HCT116 (cell line): ENCODE data around the gene CARD18. TPM values are rescaled to one million over a fixed set of nuclear protein-coding genes. Genes with fewer than 3 reads are reported as not detected.

Experiments
- ATAC-seq: fragments of 200-7000 bp; cut with Tn5 transposase; 2 replicates; pipeline ENCODE4 v1.9.1; 2020; ENCODE audit warnings: mild to moderate bottlenecking, moderate library complexity
- Bru-seq: library from RNA; stranded (reverse); fragments of 400-500 nt; gene quantifications from one replicate; lab custom pipeline; 2021; lab: Mats Ljungman, UMichigan
- BruChase-seq, 2 experiments: library from RNA; stranded (reverse); fragments of 400-500 nt; gene quantifications; one replicate each; lab custom pipeline; 2021; lab: Mats Ljungman, UMichigan
- BruUV-seq: library from RNA; stranded (reverse); fragments of 400-500 nt; replicated peaks from 2 replicates; lab custom pipeline; 2021; lab: Mats Ljungman, UMichigan
- CTCF ChIA-PET: fragments of 300-600 bp; sonication (Branson Sonifier 250); formaldehyde crosslinking; loops from one replicate; lab custom pipeline; 2021; ENCODE audit warnings: antibody characterized with exemption; lab: Charles Lee
- POLR2A ChIA-PET: fragments of 300-600, 350-600 bp; sonication (Branson Sonifier 250); formaldehyde crosslinking; loops from one replicate; lab custom pipeline; 2021; ENCODE audit warnings: antibody characterized with exemption; lab: Charles Lee
- RAD21 ChIA-PET, 2 experiments: fragments of 300-600 bp; sonication (Branson Sonifier 250); formaldehyde crosslinking; loops; one replicate each; lab custom pipeline; 2023; ENCODE audit warnings: low total read pairs in 2 of 2; ENCODE audit not compliant: uncharacterized antibody in 2 of 2, unreplicated experiment in 2 of 2, low non-redundant PET in 1 of 2; lab: Charles Lee
- DNase-seq: peaks from one replicate; pipeline ENCODE4 v3.0.0-alpha.2; 2010; ENCODE audit warnings: low read depth, low spot score
- H2AFZ ChIP-seq: fragments of 200-600 bp; shearing (Covaris generic), sonication (generic); 2 replicates; pipeline ENCODE4 v1.6.1; 2017; ENCODE audit warnings: low read depth, mixed run types, mixed read lengths, antibody characterized with exemption, low read length; ENCODE audit not compliant: poor library complexity, severe bottlenecking
- H3K27ac ChIP-seq: 2 replicates; pipeline ENCODE4 v1.5.1; 2012; ENCODE audit warnings: low read depth, low read length
- H3K27me3 ChIP-seq: fragments of 200-600 bp; sonication (generic); 2 replicates; pipeline ENCODE4 v1.6.1; 2016; ENCODE audit warnings: mixed run types, low read length, mixed read lengths; ENCODE audit not compliant: insufficient read depth
- H3K36me3 ChIP-seq, 2 experiments: fragments of 200-500 bp in 1 of 2; fragments of 200-600 bp in 1 of 2; sonication (Bioruptor generic) in 1 of 2; sonication (generic) in 1 of 2; 2 replicates each; pipeline versions ENCODE4 v1.5.1 to v1.6.1; 2014 to 2016; ENCODE audit warnings: low read length in 2 of 2, inconsistent platforms in 1 of 2, mixed read lengths in 1 of 2, mixed run types in 1 of 2; ENCODE audit not compliant: insufficient read depth in 2 of 2, control insufficient read depth in 1 of 2
- H3K4me1 ChIP-seq, 2 experiments: fragments of 200-600 bp in 1 of 2; sonication (generic) in 1 of 2; 2 replicates each; pipeline versions ENCODE4 v1.5.1 to v1.6.1; 2012 to 2017; ENCODE audit warnings: low read length in 2 of 2, inconsistent platforms in 1 of 2, mild to moderate bottlenecking in 1 of 2, mixed read lengths in 1 of 2, mixed run types in 1 of 2, moderate library complexity in 1 of 2; ENCODE audit not compliant: insufficient read depth in 2 of 2, control insufficient read depth in 1 of 2
- H3K4me2 ChIP-seq: fragments of 200-600 bp; sonication (generic); 2 replicates; pipeline ENCODE4 v1.6.1; 2017; ENCODE audit warnings: mixed run types, low read length, mixed read lengths
- H3K4me3 ChIP-seq, 2 experiments: fragments of 200-600 bp in 1 of 2; sonication (generic) in 1 of 2; replicated peaks in 1 of 2; 2 replicates each; pipeline ENCODE4 v1.5.1; 2011 to 2016; ENCODE audit warnings: low read length in 2 of 2, control low read depth in 1 of 2, low read depth in 1 of 2, mild to moderate bottlenecking in 1 of 2, mixed read lengths in 1 of 2, mixed run types in 1 of 2
- H3K79me2 ChIP-seq: fragments of 200-600 bp; sonication (generic); 2 replicates; pipeline ENCODE4 v1.6.1; 2017; ENCODE audit warnings: mild to moderate bottlenecking, mixed run types, low read length, moderate library complexity, mixed read lengths; ENCODE audit not compliant: insufficient read depth
- H3K9ac ChIP-seq: fragments of 200-600 bp; sonication (generic); 2 replicates; pipeline ENCODE4 v1.6.1; 2016; ENCODE audit warnings: low read length, mixed read lengths
- H3K9me2 ChIP-seq: fragments of 200-600 bp; sonication (generic), shearing (Covaris generic); 2 replicates; pipeline ENCODE4 v1.6.1; 2017; ENCODE audit warnings: mixed run types, mild to moderate bottlenecking, moderate library complexity; ENCODE audit not compliant: insufficient read depth
- H3K9me3 ChIP-seq, 2 experiments: fragments of 200-500 bp in 1 of 2; fragments of 200-600 bp in 1 of 2; sonication (Bioruptor generic) in 1 of 2; sonication (generic) in 1 of 2; 2 replicates each; pipeline ENCODE4 v1.6.1; 2014 to 2017; ENCODE audit warnings: low read length in 2 of 2, mixed read lengths in 2 of 2, inconsistent platforms in 1 of 2, low read depth in 1 of 2, mild to moderate bottlenecking in 1 of 2, mixed run types in 1 of 2, moderate library complexity in 1 of 2; ENCODE audit not compliant: control insufficient read depth in 1 of 2, insufficient read depth in 1 of 2
- H4K20me1 ChIP-seq: fragments of 200-600 bp; sonication (generic), shearing (Covaris generic); 2 replicates; pipeline ENCODE4 v1.6.1; 2017; ENCODE audit warnings: mixed run types, mild to moderate bottlenecking, moderate library complexity; ENCODE audit not compliant: insufficient read depth
- CEBPB ChIP-seq: IDR thresholded peaks from 2 replicates; pipeline ENCODE4 v1.6.1; 2012; ENCODE audit warnings: low read depth
- EGR1 ChIP-seq: IDR thresholded peaks from 2 replicates; pipeline ENCODE4 v1.6.1; 2012; ENCODE audit warnings: low read depth
- EZH2 ChIP-seq: fragments of 200-600 bp; sonication (generic); IDR thresholded peaks from 2 replicates; pipeline ENCODE4 v1.6.1; 2017; ENCODE audit warnings: antibody characterized with exemption, mixed run types
- EZH2phosphoT487 ChIP-seq: fragments of 200-600 bp; IDR thresholded peaks from 2 replicates; pipeline ENCODE4 v1.6.1; 2018; ENCODE audit warnings: antibody characterized with exemption, borderline replicate concordance
- POLR2A ChIP-seq: IDR thresholded peaks from 2 replicates; pipeline ENCODE4 v1.7.0; 2011; ENCODE audit warnings: borderline replicate concordance; ENCODE audit not compliant: insufficient read depth, insufficient read length; ENCODE audit errors: extremely low read depth
- POLR2AphosphoS5 ChIP-seq: IDR thresholded peaks from 2 replicates; pipeline ENCODE4 v1.6.1; 2011; ENCODE audit warnings: mild to moderate bottlenecking, low read depth, low read length, moderate library complexity
- SP1 ChIP-seq: IDR thresholded peaks from 2 replicates; pipeline ENCODE4 v1.6.1; 2012; ENCODE audit warnings: low read depth
- SRF ChIP-seq: IDR thresholded peaks from 2 replicates; pipeline ENCODE4 v1.6.1; 2012; ENCODE audit warnings: low read depth
- YY1 ChIP-seq: IDR thresholded peaks from 2 replicates; pipeline ENCODE4 v1.6.1; 2011; ENCODE audit warnings: low read length, low read depth, moderate library complexity, mild to moderate bottlenecking; ENCODE audit not compliant: insufficient replicate concordance; ENCODE audit errors: extremely low read depth
- ZFX ChIP-seq: fragments of 450-650 bp; IDR thresholded peaks from 2 replicates; pipeline ENCODE4 v1.6.1; 2017
- intact Hi-C: fragments of 100-400 bp; cut with micrococcal nuclease; formaldehyde crosslinking; loops from 2 replicates; pipeline ENCODE4 v1.10.0; 2022
- long read RNA-seq: library from polyadenylated mRNA; unstranded; transcript quantifications from one replicate; pipeline ENCODE4 v2.0.0, GENCODE V29; 2021; ENCODE audit not compliant: unreplicated experiment
- polyA plus RNA-seq: library from polyadenylated mRNA; unstranded; fragments of >200 nt; gene quantifications from 2 replicates; pipeline ENCODE4 v1.2.1, GENCODE V29; 2012; ENCODE audit warnings: missing spikeins
- total RNA-seq: library from RNA; stranded (reverse); gene quantifications from one replicate; pipeline ENCODE4 v1.2.1, GENCODE V29; 2021; ENCODE audit not compliant: unreplicated experiment
- TF ChIP-seq, protein P1 (sequence below), 3 experiments: fragments of 200-600 bp in 1 of 3; sonication (generic) in 1 of 3; IDR thresholded peaks in 2 of 3; conservative IDR thresholded peaks in 1 of 3; 2 replicates each; pipeline ENCODE4 v1.5.1; 2012 to 2017; ENCODE audit warnings: low read depth in 2 of 3, low read length in 2 of 3, antibody characterized with exemption in 1 of 3, borderline replicate concordance in 1 of 3, control low read depth in 1 of 3, mild to moderate bottlenecking in 1 of 3, mixed read lengths in 1 of 3, mixed run types in 1 of 3, moderate library complexity in 1 of 3; ENCODE audit not compliant: insufficient read depth in 1 of 3
- TF ChIP-seq, protein P2 (sequence below): IDR thresholded peaks from 2 replicates; pipeline ENCODE4 v1.6.1; 2012; ENCODE audit warnings: low read depth
- TF ChIP-seq, protein P3 (sequence below): IDR thresholded peaks from 2 replicates; pipeline ENCODE4 v1.6.1; 2012

CARD18 gene, protein sequence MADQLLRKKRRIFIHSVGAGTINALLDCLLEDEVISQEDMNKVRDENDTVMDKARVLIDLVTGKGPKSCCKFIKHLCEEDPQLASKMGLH
- total RNA-seq: not detected
- not detected in 2 replicates for polyA plus RNA-seq
- Bru-seq, nascent RNA: percentile 5 among the genes with signal in this experiment
- percentile 6 among the genes with signal in this experiment for BruChase-seq, experiment 1, labeled RNA remaining after a 6-hour chase
- percentile 7 among the genes with signal in this experiment for BruChase-seq, experiment 2, labeled RNA remaining after a 2-hour chase
- long read RNA-seq: 0 reads

DNA sequence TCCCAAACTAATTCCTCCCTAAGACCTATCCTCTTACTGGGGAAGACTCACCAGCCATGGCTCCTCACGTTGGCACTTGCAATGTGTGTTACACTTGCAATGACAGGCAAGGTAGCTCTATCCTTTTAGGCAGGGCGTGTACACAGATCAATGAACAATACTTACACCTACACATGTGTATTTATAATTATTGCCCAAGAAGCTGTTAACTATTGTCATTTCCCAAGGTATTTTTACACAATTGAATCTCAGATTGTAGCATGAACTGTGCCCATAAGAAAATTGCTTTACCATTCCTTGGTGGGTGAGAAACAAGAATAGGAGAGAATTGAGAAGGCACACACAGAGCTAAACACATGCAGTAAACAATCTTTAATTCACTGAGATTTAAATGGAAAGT, at the start of gene CARD18:
TSS of gene CARD18 (minus strand) at position 101 of the 400 bp plus-strand sequence. CDS start at position 58, 43 bp downstream.
- ATAC-seq: no peak
- TF ChIP-seq ZFX: no peak
- TF ChIP-seq EGR1: no peak
- no peak for TF ChIP-seq YY1
- TF ChIP-seq, protein P1, sequence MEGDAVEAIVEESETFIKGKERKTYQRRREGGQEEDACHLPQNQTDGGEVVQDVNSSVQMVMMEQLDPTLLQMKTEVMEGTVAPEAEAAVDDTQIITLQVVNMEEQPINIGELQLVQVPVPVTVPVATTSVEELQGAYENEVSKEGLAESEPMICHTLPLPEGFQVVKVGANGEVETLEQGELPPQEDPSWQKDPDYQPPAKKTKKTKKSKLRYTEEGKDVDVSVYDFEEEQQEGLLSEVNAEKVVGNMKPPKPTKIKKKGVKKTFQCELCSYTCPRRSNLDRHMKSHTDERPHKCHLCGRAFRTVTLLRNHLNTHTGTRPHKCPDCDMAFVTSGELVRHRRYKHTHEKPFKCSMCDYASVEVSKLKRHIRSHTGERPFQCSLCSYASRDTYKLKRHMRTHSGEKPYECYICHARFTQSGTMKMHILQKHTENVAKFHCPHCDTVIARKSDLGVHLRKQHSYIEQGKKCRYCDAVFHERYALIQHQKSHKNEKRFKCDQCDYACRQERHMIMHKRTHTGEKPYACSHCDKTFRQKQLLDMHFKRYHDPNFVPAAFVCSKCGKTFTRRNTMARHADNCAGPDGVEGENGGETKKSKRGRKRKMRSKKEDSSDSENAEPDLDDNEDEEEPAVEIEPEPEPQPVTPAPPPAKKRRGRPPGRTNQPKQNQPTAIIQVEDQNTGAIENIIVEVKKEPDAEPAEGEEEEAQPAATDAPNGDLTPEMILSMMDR (IDR thresholded peaks at IDR 0.05 in 2 of 3, conservative IDR thresholded peaks at IDR 0.05 in 1 of 3; ENCODE audit: borderline replicate concordance in 1 of 3, insufficient read depth in 1 of 3, low read depth in 2 of 3, low read length in 2 of 3): no peak
- TF ChIP-seq EZH2: no peak
- TF ChIP-seq POLR2AphosphoS5: no peak
- no peaks in the 10 kb centered on the region for H3K27me3 ChIP-seq
- H4K20me1 ChIP-seq: no peaks in the 10 kb centered on the region
- H3K36me3 ChIP-seq: no peaks in the 10 kb centered on the region
- no peak within 1 kb of the TSS for H3K27ac ChIP-seq
- no peaks in the 10 kb centered on the region for H3K9me2 ChIP-seq
- no peaks in the 10 kb centered on the region for H3K9me3 ChIP-seq
- no peaks in the 10 kb centered on the region for H3K79me2 ChIP-seq
- BruUV-seq: no TSS peak
- H3K4me1 ChIP-seq: no peaks in the 10 kb centered on the region
- no peak within 1 kb of the TSS for H3K4me3 ChIP-seq
- intact Hi-C loops: no loop called here
- POLR2A ChIA-PET: no interaction called here
- DNase-seq: no peak
- no peak within 1 kb of the TSS for H2AFZ ChIP-seq
- no peak within 1 kb of the TSS for H3K4me2 ChIP-seq
- RAD21 ChIA-PET: no interaction called here
- no peak within 1 kb of the TSS for H3K9ac ChIP-seq
- CTCF ChIA-PET: no interaction called here

DNA sequence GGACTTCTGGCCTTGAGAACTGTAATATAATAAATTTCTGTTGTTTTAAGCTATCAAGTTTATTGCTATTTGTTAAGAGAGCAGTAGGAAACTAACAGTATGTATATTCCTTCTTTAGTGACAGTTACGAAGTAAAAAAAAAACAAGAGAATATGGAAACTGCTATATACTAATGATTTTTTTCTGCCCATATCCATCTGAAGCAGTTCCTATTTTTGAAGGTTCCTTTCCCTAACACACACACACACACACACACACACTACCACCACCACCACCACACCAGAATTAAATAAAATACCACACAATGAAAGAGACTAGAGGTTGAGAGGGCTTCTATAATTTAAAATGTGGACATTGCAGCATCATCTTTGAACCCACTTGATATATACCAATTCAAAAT, 44.4 kb upstream of the CARD18 start:
- H3K27me3 ChIP-seq: no peaks in the 10 kb centered on the region
- H3K9ac ChIP-seq: no peak overlapping the region
- H3K4me1 ChIP-seq: no peaks in the 10 kb centered on the region
- H3K36me3 ChIP-seq: no peaks in the 10 kb centered on the region
- CTCF ChIA-PET: no interaction called here
- H3K4me2 ChIP-seq: no peak overlapping the region
- no peaks in the 10 kb centered on the region for H3K79me2 ChIP-seq
- intact Hi-C loops: loop anchor here (1.0 kb wide), 1 partner anchor 22 kb away; no protein-coding TSS in a partner anchor
- H4K20me1 ChIP-seq: no peaks in the 10 kb centered on the region
- POLR2A ChIA-PET: no interaction called here
- RAD21 ChIA-PET: no interaction called here
- DNase-seq (no peak), ATAC-seq (no peak)
- H3K9me3 ChIP-seq: no peaks in the 10 kb centered on the region
- no peak overlapping the region for H3K4me3 ChIP-seq
- no peaks in the 10 kb centered on the region for H3K9me2 ChIP-seq
- H2AFZ ChIP-seq: no peak overlapping the region
- BruUV-seq: no TSS peak
- H3K27ac ChIP-seq: no peak overlapping the region
- TF ChIP-seq EZH2phosphoT487 (no peak), SP1 (no peak), EGR1 (no peak), POLR2AphosphoS5 (no peak), ZFX (no peak), CEBPB (no peak), YY1 (no peak), SRF (no peak), EZH2 (no peak), POLR2A (no peak)
- TF ChIP-seq, protein P2, sequence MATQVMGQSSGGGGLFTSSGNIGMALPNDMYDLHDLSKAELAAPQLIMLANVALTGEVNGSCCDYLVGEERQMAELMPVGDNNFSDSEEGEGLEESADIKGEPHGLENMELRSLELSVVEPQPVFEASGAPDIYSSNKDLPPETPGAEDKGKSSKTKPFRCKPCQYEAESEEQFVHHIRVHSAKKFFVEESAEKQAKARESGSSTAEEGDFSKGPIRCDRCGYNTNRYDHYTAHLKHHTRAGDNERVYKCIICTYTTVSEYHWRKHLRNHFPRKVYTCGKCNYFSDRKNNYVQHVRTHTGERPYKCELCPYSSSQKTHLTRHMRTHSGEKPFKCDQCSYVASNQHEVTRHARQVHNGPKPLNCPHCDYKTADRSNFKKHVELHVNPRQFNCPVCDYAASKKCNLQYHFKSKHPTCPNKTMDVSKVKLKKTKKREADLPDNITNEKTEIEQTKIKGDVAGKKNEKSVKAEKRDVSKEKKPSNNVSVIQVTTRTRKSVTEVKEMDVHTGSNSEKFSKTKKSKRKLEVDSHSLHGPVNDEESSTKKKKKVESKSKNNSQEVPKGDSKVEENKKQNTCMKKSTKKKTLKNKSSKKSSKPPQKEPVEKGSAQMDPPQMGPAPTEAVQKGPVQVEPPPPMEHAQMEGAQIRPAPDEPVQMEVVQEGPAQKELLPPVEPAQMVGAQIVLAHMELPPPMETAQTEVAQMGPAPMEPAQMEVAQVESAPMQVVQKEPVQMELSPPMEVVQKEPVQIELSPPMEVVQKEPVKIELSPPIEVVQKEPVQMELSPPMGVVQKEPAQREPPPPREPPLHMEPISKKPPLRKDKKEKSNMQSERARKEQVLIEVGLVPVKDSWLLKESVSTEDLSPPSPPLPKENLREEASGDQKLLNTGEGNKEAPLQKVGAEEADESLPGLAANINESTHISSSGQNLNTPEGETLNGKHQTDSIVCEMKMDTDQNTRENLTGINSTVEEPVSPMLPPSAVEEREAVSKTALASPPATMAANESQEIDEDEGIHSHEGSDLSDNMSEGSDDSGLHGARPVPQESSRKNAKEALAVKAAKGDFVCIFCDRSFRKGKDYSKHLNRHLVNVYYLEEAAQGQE: no peak
- TF ChIP-seq, protein P3, sequence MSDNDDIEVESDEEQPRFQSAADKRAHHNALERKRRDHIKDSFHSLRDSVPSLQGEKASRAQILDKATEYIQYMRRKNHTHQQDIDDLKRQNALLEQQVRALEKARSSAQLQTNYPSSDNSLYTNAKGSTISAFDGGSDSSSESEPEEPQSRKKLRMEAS: no peak
